Measurements from ENCODE around the gene C8B. TPM values are rescaled to one million over a fixed set of nuclear protein-coding genes. Genes with fewer than 3 reads are reported as not detected.

The C8B gene
- total and polyA plus RNA-seq, 2 of the 13 experiments (the other 11 are each of a cell fraction or from before 2014, with no cell fraction given), result 8.4 to 11.3 TPM

GRCh38 chr1:56985857-56986256 is 20.0 kb upstream of the C8B start (continued):
- TF ChIP-seq, protein P1, sequence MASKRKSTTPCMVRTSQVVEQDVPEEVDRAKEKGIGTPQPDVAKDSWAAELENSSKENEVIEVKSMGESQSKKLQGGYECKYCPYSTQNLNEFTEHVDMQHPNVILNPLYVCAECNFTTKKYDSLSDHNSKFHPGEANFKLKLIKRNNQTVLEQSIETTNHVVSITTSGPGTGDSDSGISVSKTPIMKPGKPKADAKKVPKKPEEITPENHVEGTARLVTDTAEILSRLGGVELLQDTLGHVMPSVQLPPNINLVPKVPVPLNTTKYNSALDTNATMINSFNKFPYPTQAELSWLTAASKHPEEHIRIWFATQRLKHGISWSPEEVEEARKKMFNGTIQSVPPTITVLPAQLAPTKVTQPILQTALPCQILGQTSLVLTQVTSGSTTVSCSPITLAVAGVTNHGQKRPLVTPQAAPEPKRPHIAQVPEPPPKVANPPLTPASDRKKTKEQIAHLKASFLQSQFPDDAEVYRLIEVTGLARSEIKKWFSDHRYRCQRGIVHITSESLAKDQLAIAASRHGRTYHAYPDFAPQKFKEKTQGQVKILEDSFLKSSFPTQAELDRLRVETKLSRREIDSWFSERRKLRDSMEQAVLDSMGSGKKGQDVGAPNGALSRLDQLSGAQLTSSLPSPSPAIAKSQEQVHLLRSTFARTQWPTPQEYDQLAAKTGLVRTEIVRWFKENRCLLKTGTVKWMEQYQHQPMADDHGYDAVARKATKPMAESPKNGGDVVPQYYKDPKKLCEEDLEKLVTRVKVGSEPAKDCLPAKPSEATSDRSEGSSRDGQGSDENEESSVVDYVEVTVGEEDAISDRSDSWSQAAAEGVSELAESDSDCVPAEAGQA (IDR thresholded peaks at IDR 0.05; ENCODE audit: low read depth), result no peak
- TF ChIP-seq, protein P1 (CRISPR knock-in tag; IDR thresholded peaks at IDR 0.05; ENCODE audit: borderline replicate concordance), result no peak
- TF ChIP-seq THAP11 (CRISPR knock-in tag; IDR thresholded peaks at IDR 0.05) (peak; percentile 15; the same call in 1 of the 2 replicates), ZBED4 (CRISPR knock-in tag; IDR thresholded peaks at IDR 0.05; ENCODE audit: borderline replicate concordance) (no peak), THYN1 (CRISPR knock-in tag; IDR thresholded peaks at IDR 0.05; ENCODE audit: borderline replicate concordance, low read depth) (no peak), RCOR2 (CRISPR knock-in tag; IDR thresholded peaks at IDR 0.05) (peak; percentile 69; the same call in 1 of the 2 replicates), PRPF4 (IDR thresholded peaks at IDR 0.05; ENCODE audit: low read depth, low read length, poor library complexity, severe bottlenecking) (no peak), TCF7 (IDR thresholded peaks at IDR 0.05; ENCODE audit: low read depth) (peak; percentile 82), CREB1 (IDR thresholded peaks at IDR 0.05) (no peak), CREB1 (CRISPR knock-in tag; IDR thresholded peaks at IDR 0.05) (0 out of 2 replicates have a peak, but pooled peaks have one; percentile 39), CHD4 (IDR thresholded peaks at IDR 0.05; ENCODE audit: borderline replicate concordance, low read length) (0 out of 2 replicates have a peak, but pooled peaks have one; percentile 20), HNF1A (IDR thresholded peaks at IDR 0.05; ENCODE audit: low read depth) (0 out of 2 replicates have a peak, but pooled peaks have one; percentile 53), HNF1A (CRISPR knock-in tag; IDR thresholded peaks at IDR 0.05; ENCODE audit: borderline replicate concordance) (peak; percentile 71; the same call in 1 of the 2 replicates), ELF3 (CRISPR knock-in tag; IDR thresholded peaks at IDR 0.05) (peak; percentile 49; the same call in 1 of the 2 replicates), GATAD2A (CRISPR knock-in tag; IDR thresholded peaks at IDR 0.05) (peak; percentile 79)
- TF ChIP-seq, protein P2, sequence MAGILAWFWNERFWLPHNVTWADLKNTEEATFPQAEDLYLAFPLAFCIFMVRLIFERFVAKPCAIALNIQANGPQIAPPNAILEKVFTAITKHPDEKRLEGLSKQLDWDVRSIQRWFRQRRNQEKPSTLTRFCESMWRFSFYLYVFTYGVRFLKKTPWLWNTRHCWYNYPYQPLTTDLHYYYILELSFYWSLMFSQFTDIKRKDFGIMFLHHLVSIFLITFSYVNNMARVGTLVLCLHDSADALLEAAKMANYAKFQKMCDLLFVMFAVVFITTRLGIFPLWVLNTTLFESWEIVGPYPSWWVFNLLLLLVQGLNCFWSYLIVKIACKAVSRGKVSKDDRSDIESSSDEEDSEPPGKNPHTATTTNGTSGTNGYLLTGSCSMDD (CRISPR knock-in tag; IDR thresholded peaks at IDR 0.05), result no peak

Data from HepG2 (cell line).